Transverse colon (tissue), 3 donors: ENCODE results near the gene SCYL2.

Experiments used
- EP300 ChIP-seq: sonication (generic); formaldehyde crosslinking; IDR thresholded peaks from one replicate; pipeline ENCODE4 v1.6.1; 2017; ENCODE audit warnings: antibody characterized with exemption, low read depth
- TF ChIP-seq, protein P1 (sequence below), 5 experiments: fragments of 200-600 bp in 3 of 5; fragments of 450-650 bp in 2 of 5; sonication (generic) in 3 of 5; IDR thresholded peaks; 1 replicate in 2 of 5; 2 replicates in 3 of 5; pipeline ENCODE4 v1.5.1; 2016 to 2017; ENCODE audit warnings: antibody characterized with exemption in 5 of 5, inconsistent platforms in 3 of 5, mild to moderate bottlenecking in 2 of 5, moderate library complexity in 1 of 5

DNA sequence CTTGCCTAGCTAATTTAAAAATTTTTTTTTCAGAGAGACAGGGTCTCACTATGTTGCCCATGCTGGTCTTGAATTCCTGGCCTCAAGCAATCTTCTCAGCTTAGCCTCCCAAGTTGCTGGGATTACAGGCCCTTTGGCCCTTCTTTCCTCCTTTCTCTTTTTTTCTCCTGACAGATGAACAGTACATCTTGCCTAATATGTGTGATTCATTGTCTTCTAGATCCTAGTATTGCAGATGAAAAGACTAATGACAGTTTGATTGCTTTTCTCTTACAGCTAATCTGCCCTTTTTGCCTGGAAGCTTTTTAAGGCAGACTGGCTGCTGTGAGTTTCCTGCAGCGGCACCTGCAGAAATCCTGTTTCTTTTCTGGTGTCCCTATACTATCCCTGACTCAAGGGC is 12.1 kb upstream of the SCYL2 start:
- TF ChIP-seq, protein P1, sequence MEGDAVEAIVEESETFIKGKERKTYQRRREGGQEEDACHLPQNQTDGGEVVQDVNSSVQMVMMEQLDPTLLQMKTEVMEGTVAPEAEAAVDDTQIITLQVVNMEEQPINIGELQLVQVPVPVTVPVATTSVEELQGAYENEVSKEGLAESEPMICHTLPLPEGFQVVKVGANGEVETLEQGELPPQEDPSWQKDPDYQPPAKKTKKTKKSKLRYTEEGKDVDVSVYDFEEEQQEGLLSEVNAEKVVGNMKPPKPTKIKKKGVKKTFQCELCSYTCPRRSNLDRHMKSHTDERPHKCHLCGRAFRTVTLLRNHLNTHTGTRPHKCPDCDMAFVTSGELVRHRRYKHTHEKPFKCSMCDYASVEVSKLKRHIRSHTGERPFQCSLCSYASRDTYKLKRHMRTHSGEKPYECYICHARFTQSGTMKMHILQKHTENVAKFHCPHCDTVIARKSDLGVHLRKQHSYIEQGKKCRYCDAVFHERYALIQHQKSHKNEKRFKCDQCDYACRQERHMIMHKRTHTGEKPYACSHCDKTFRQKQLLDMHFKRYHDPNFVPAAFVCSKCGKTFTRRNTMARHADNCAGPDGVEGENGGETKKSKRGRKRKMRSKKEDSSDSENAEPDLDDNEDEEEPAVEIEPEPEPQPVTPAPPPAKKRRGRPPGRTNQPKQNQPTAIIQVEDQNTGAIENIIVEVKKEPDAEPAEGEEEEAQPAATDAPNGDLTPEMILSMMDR (IDR thresholded peaks at IDR 0.05): no peak
- no peak for TF ChIP-seq EP300
